K562 (cell line): ENCODE data around the gene OSBPL3. TPM values are rescaled to one million over a fixed set of nuclear protein-coding genes. Genes with fewer than 3 reads are reported as not detected.

Source experiments
- ATAC-seq: fragments of 200-7000 bp; cut with Tn5 transposase; 3 replicates; pipeline ENCODE4 v1.9.1; 2020; ENCODE audit warnings: moderate library complexity
- BruUV-seq: library from RNA; stranded (reverse); fragments of 400-500 nt; replicated peaks from 2 replicates; lab custom pipeline; 2021; lab: Mats Ljungman, UMichigan
- CTCF ChIA-PET: fragments of 300-600 bp; formaldehyde crosslinking; extraction: SDS; loops from one replicate; lab custom pipeline; 2021; ENCODE audit warnings: low intra/inter-chr PET ratio; lab: Yijun Ruan, JAX
- POLR2A ChIA-PET: fragments of 300-600, 350-650 bp; sonication (Branson Sonifier 250); formaldehyde crosslinking; extraction: SDS; loops from one replicate; lab custom pipeline; 2021; ENCODE audit warnings: antibody characterized with exemption, inconsistent platforms; lab: Yijun Ruan, JAX
- DNase-seq, 4 experiments: peaks; one replicate each; pipeline versions ENCODE4 v3.0.0 to v3.0.0-alpha.2; 2011 to 2018; ENCODE audit warnings: low spot score in 3 of 4, mixed read lengths in 3 of 4; ENCODE audit errors: extremely low read depth in 1 of 4
- FAIRE-seq: peaks from 2 replicates; lab custom pipeline; 2011; peaks lifted over from hg19 to GRCh38; lab: Jason Lieb, UNC
- H2AFZ ChIP-seq: 2 replicates; pipeline ENCODE4 v1.6.0; 2011; ENCODE audit warnings: low read depth, low read length, control low read depth, inconsistent platforms
- H3K27ac ChIP-seq: fragments of 200-600 bp; 3 replicates; pipeline ENCODE4 v1.8.0; 2011; ENCODE audit warnings: low read depth, mild to moderate bottlenecking, control low read depth, inconsistent platforms, low read length, moderate library complexity, mixed read lengths; ENCODE audit errors: extremely low read depth
- H3K27me3 ChIP-seq, 2 experiments: fragments of 300-600 bp in 1 of 2; 2 replicates in 1 of 2; 3 replicates in 1 of 2; pipeline versions ENCODE4 v1.6.0 to v1.8.0; 2011; ENCODE audit warnings: inconsistent platforms in 2 of 2, low read length in 2 of 2, mild to moderate bottlenecking in 1 of 2, mixed read lengths in 1 of 2, moderate library complexity in 1 of 2; ENCODE audit not compliant: control insufficient read depth in 2 of 2, insufficient read depth in 2 of 2
- H3K36me3 ChIP-seq: fragments of 300-600 bp; 3 replicates; pipeline ENCODE4 v1.8.0; 2011; ENCODE audit warnings: mild to moderate bottlenecking, low read length, inconsistent platforms; ENCODE audit not compliant: control insufficient read depth, insufficient read depth
- H3K4me1 ChIP-seq, 2 experiments: fragments of 200-600 bp in 1 of 2; replicated peaks in 1 of 2; 2 replicates in 1 of 2; 3 replicates in 1 of 2; pipeline versions ENCODE4 v1.5.1 to v1.8.0; 2011; ENCODE audit warnings: inconsistent platforms in 2 of 2, low read length in 2 of 2, mild to moderate bottlenecking in 1 of 2, mixed read lengths in 1 of 2, moderate library complexity in 1 of 2; ENCODE audit not compliant: control insufficient read depth in 2 of 2, insufficient read depth in 2 of 2
- H3K4me2 ChIP-seq: 2 replicates; pipeline ENCODE4 v1.6.1; 2011; ENCODE audit warnings: low read length, control low read depth, inconsistent platforms, mixed read lengths; ENCODE audit not compliant: insufficient read depth
- H3K4me3 ChIP-seq: fragments of 200-600 bp; sonication (generic), shearing (Covaris generic); 2 replicates; pipeline ENCODE4 v1.5.1; 2016; ENCODE audit warnings: control low read depth, inconsistent platforms
- H3K79me2 ChIP-seq: fragments of 200-600 bp; 3 replicates; pipeline ENCODE4 v1.8.0; 2011; ENCODE audit warnings: low read length, inconsistent platforms; ENCODE audit not compliant: control insufficient read depth, insufficient read depth
- H3K9ac ChIP-seq, 2 experiments: 2 replicates each; pipeline versions ENCODE4 v1.6.0 to v1.6.1; 2011; ENCODE audit warnings: low read depth in 2 of 2, low read length in 2 of 2, control low read depth in 1 of 2, inconsistent platforms in 1 of 2, mild to moderate bottlenecking in 1 of 2, mixed read lengths in 1 of 2; ENCODE audit not compliant: insufficient read depth in 1 of 2
- H3K9me1 ChIP-seq: one replicate; pipeline ENCODE4 v1.6.0; 2011; ENCODE audit warnings: inconsistent platforms, mild to moderate bottlenecking, low read length, moderate library complexity; ENCODE audit not compliant: control insufficient read depth, insufficient read depth
- H3K9me3 ChIP-seq: replicated peaks from 2 replicates; pipeline ENCODE4 v1.5.1; 2011; ENCODE audit warnings: low read depth, low read length, inconsistent platforms; ENCODE audit not compliant: control insufficient read depth, insufficient read depth
- H4K20me1 ChIP-seq: replicated peaks from 2 replicates; pipeline ENCODE4 v1.6.1; 2011; ENCODE audit warnings: low read length, inconsistent platforms, mixed read lengths; ENCODE audit not compliant: control insufficient read depth, insufficient read depth
- CHD1 ChIP-seq: fragments of 200-600 bp; sonication (generic); IDR thresholded peaks from one replicate; pipeline ENCODE4 v1.6.1; 2012; ENCODE audit warnings: mild to moderate bottlenecking, moderate library complexity, low read length, inconsistent platforms
- TAF9B ChIP-seq: fragments of 450-650 bp; IDR thresholded peaks from 2 replicates; pipeline ENCODE4 v1.6.1; 2018; ENCODE audit warnings: mild to moderate bottlenecking; ENCODE audit not compliant: partially characterized antibody
- TFAP4 ChIP-seq: sonication (generic); formaldehyde crosslinking; IDR thresholded peaks from 2 replicates; pipeline ENCODE4 v1.8.0; 2022; ENCODE audit warnings: missing genetic modification reagents, mild to moderate bottlenecking, moderate library complexity, borderline replicate concordance
- THRB ChIP-seq: fragments of 450-650 bp; formaldehyde crosslinking; conservative IDR thresholded peaks from 2 replicates; pipeline ENCODE4 v1.4.0; 2022; ENCODE audit warnings: mild to moderate bottlenecking, missing genetic modification characterization
- ZBTB7A ChIP-seq: IDR thresholded peaks from 2 replicates; pipeline ENCODE4 v1.6.1; 2011; ENCODE audit warnings: low read depth, mild to moderate bottlenecking, low read length, moderate library complexity, borderline replicate concordance; ENCODE audit not compliant: control insufficient read depth
- ZNF449 ChIP-seq: fragments of 250-450 bp; sonication (Bioruptor Pico); IDR thresholded peaks from 2 replicates; pipeline ENCODE4 v1.8.0; 2022; ENCODE audit warnings: moderate library complexity, mild to moderate bottlenecking, inconsistent platforms
- WGBS: fragments of 100-300 bp; shearing (Covaris generic); methylation state at CpG from one replicate; pipeline ENCODE4 v1.1.6; 2016; ENCODE audit warnings: low coverage, mixed read lengths; ENCODE audit not compliant: insufficient coverage; ENCODE audit errors: missing lambda C conversion rate; 5-methylcytosine and 5-hydroxymethylcytosine counted together
- in situ Hi-C: fragments of 300-500 bp; cut with MboI; formaldehyde crosslinking; loops from 4 replicates; pipeline ENCODE4 v1.15.0; 2018; ENCODE audit warnings: inconsistent platforms, mixed read lengths
- intact Hi-C: fragments of 100-400 bp; cut with micrococcal nuclease; formaldehyde crosslinking; loops from 2 replicates; pipeline ENCODE4 v1.14.2; 2022
- polyA plus RNA-seq, 8 experiments: library from polyadenylated mRNA; depleted of rRNA in 4 of 8; stranded (reverse) in 5 of 8; unstranded in 3 of 8; fragments of >200 nt; fragmentation: Nextera tagmentation in 2 of 8; fragmentation: Illumina TruSeq in 1 of 8; extraction: Ambion mirVana in 2 of 8; extraction: Trizol in 1 of 8; gene quantifications; 2 replicates each; pipeline versions ENCODE4 v1.2.1 to v1.2.3, GENCODE V29; 2011 to 2014; ENCODE audit warnings: inconsistent platforms in 1 of 8, missing spikeins in 1 of 8
- total RNA-seq, 7 experiments: library from RNA; depleted of rRNA in 6 of 7; stranded (reverse); fragments of >200 nt in 6 of 7; fragmentation: Illumina TruSeq in 2 of 7; extraction: Trizol in 2 of 7; gene quantifications; 2 replicates each; pipeline versions ENCODE4 v1.2.1 to v1.2.3, GENCODE V29; 2011 to 2021; ENCODE audit warnings: low replicate concordance in 1 of 7

The OSBPL3 gene
- total and polyA plus RNA-seq, 9 of the 15 experiments (the other 6 are each of a cell fraction or from before 2014, with no cell fraction given), result 4.8 to 37.2 (median 26.5) TPM

- no peak overlapping the region; a peak in 1 of 4 replicates for H3K9ac ChIP-seq
- H3K27me3 ChIP-seq, result no peaks in the 10 kb centered on the region
- H3K4me2 ChIP-seq, result no peak overlapping the region
- H3K4me3 ChIP-seq, result no peak overlapping the region
- in situ Hi-C loops (no loop called here), intact Hi-C loops (no loop called here)
- no peak overlapping the region for H3K27ac ChIP-seq
- no peak overlapping the region for H2AFZ ChIP-seq
- ATAC-seq (peak; percentile 40; the same call in 1 of the 3 replicates), FAIRE-seq (no peak), DNase-seq (no peak)
- no peaks in the 10 kb centered on the region; the same call in 1 of the 2 replicates for H4K20me1 ChIP-seq
- H3K79me2 ChIP-seq, result peaks cover 81% of the 10 kb centered on the region
- no peaks in the 10 kb centered on the region for H3K9me1 ChIP-seq
- no peaks in the 10 kb centered on the region for H3K9me3 ChIP-seq
- ChIA-PET CTCF (no interaction called here), POLR2A (interaction anchor here (2.6 kb wide), 1 partner anchor 7 kb away, joined by 9 read pairs; no protein-coding TSS in a partner anchor)
- no TSS peak for BruUV-seq
- 0% methylated on average over 1 of the region's 1 CpG for WGBS
- H3K4me1 ChIP-seq, result peaks cover 0 to 2% of the 10 kb centered on the region in 2 experiments; a peak in 2 of 5 replicates
- TF ChIP-seq TAF9B (peak; percentile 37), CHD1 (no peak), ZBTB7A (no peak), TFAP4 (CRISPR knock-in tag) (peak; percentile 36; the same call in 1 of the 2 replicates), THRB (CRISPR knock-in tag) (no peak), ZNF449 (CRISPR knock-in tag) (no peak)
- H3K36me3 ChIP-seq, result no peaks in the 10 kb centered on the region; the same call in 2 of the 3 replicates
Measured at GRCh38 chr7:24945899-24946298, 34.1 kb downstream of the OSBPL3 start.
